Gastroesophageal sphincter (tissue), 4 donors: Measurements from ENCODE around the gene EEFSEC. TPM values are rescaled to one million over a fixed set of nuclear protein-coding genes. Genes with fewer than 3 reads are reported as not detected.
A peak's percentile ranks its signal among the peaks of the same experiment; 100 is the strongest.

Source experiments
- ATAC-seq: fragments of 150-250 bp; one replicate; pipeline ENCODE4 v1.9.1; 2016; ENCODE audit warnings: mild to moderate bottlenecking, moderate library complexity
- H3K27ac ChIP-seq, 4 donors: fragments of 200-600 bp; sonication (generic) in 3 of 4; 1 replicate in 3 of 4; 2 replicates in 1 of 4; pipeline ENCODE4 v1.5.1; 2016 to 2019
- H3K27me3 ChIP-seq: fragments of 200-600 bp; sonication (generic); one replicate; pipeline ENCODE4 v1.5.1; 2019
- H3K36me3 ChIP-seq, 2 donors: fragments of 200-600 bp; sonication (generic); one replicate each; pipeline ENCODE4 v1.5.1; 2019; ENCODE audit warnings: control low read depth in 1 of 2
- H3K4me1 ChIP-seq, 3 donors: fragments of 200-600 bp; sonication (generic); 1 replicate in 2 of 3; 2 replicates in 1 of 3; pipeline ENCODE4 v1.5.1; 2016 to 2019; ENCODE audit warnings: control low read depth in 2 of 3
- H3K4me3 ChIP-seq, 2 donors: fragments of 200-600 bp; sonication (generic); one replicate each; pipeline ENCODE4 v1.5.1; 2019; ENCODE audit warnings: mild to moderate bottlenecking in 1 of 2, moderate library complexity in 1 of 2
- H3K9me3 ChIP-seq, 3 donors: fragments of 200-600 bp; sonication (generic); one replicate each; pipeline ENCODE4 v1.5.1; 2017 to 2019; ENCODE audit warnings: control low read depth in 2 of 3
- EP300 ChIP-seq: sonication (generic); formaldehyde crosslinking; IDR thresholded peaks from one replicate; pipeline ENCODE4 v1.6.1; 2017; ENCODE audit warnings: antibody characterized with exemption, mild to moderate bottlenecking
- POLR2A ChIP-seq, 2 donors: fragments of 450-650 bp; IDR thresholded peaks; one replicate each; pipeline ENCODE4 v1.6.1; 2017; ENCODE audit warnings: antibody characterized with exemption in 2 of 2, mild to moderate bottlenecking in 2 of 2, moderate library complexity in 1 of 2
- POLR2AphosphoS5 ChIP-seq: sonication (generic); formaldehyde crosslinking; IDR thresholded peaks from one replicate; pipeline ENCODE4 v1.6.1; 2017; ENCODE audit warnings: antibody characterized with exemption
- WGBS, 2 donors: methylation state at CpG; one replicate each; pipeline ENCODE4 v1.1.5; 2018; ENCODE audit warnings: low coverage in 1 of 2; 5-methylcytosine and 5-hydroxymethylcytosine counted together
- total RNA-seq, 4 donors: library from RNA; depleted of rRNA; stranded (reverse); fragments of >200 nt; gene quantifications; one replicate each; pipeline ENCODE4 v1.1.0, GENCODE V29; 2016
- TF ChIP-seq, protein P1 (sequence below), 4 experiments: fragments of 200-600 bp in 2 of 4; fragments of 450-650 bp in 2 of 4; sonication (generic) in 1 of 4; IDR thresholded peaks; one replicate each; pipeline ENCODE4 v1.5.1; 2017 to 2019; ENCODE audit warnings: antibody characterized with exemption in 4 of 4, mild to moderate bottlenecking in 2 of 4, moderate library complexity in 2 of 4

The EEFSEC gene
- total RNA-seq, 4 donors from 2014 or later: 5.8 to 16.5 (median 11.4) TPM

GRCh38 chr3:128278130-128278529, 124.8 kb downstream of the EEFSEC start:
- Histone ChIP-seq H3K9me3 (no peaks in the 10 kb centered on the region), H3K4me1 (peaks cover 0 to 48% (median 5%) of the 10 kb centered on the region in 3 donors), H3K36me3 (peaks cover 0 to 14% of the 10 kb centered on the region in 2 donors), H3K4me3 (no peak overlapping the region), H3K27ac (peak overlapping the region in 1 of 4 donors; percentile 6), H3K27me3 (no peaks in the 10 kb centered on the region)
- 47 to 71% methylated on average over 2 to 3 of the region's 3 CpGs for WGBS, 2 donors
- TF ChIP-seq, protein P1, sequence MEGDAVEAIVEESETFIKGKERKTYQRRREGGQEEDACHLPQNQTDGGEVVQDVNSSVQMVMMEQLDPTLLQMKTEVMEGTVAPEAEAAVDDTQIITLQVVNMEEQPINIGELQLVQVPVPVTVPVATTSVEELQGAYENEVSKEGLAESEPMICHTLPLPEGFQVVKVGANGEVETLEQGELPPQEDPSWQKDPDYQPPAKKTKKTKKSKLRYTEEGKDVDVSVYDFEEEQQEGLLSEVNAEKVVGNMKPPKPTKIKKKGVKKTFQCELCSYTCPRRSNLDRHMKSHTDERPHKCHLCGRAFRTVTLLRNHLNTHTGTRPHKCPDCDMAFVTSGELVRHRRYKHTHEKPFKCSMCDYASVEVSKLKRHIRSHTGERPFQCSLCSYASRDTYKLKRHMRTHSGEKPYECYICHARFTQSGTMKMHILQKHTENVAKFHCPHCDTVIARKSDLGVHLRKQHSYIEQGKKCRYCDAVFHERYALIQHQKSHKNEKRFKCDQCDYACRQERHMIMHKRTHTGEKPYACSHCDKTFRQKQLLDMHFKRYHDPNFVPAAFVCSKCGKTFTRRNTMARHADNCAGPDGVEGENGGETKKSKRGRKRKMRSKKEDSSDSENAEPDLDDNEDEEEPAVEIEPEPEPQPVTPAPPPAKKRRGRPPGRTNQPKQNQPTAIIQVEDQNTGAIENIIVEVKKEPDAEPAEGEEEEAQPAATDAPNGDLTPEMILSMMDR (IDR thresholded peaks at IDR 0.05): no peak
- TF ChIP-seq POLR2A (IDR thresholded peaks at IDR 0.05): no peak
- TF ChIP-seq POLR2AphosphoS5: no peak
- no peak for TF ChIP-seq EP300
- ATAC-seq: no peak

- 9% methylated on average over 7 of the region's 17 CpGs; no CpG with 5 or more reads in 1 of the 2 donors for WGBS, 2 donors
- H3K4me1 ChIP-seq: peaks cover 0 to 51% (median 5%) of the 10 kb centered on the region in 3 donors
- peaks cover 0 to 13% of the 10 kb centered on the region in 2 donors for H3K36me3 ChIP-seq
- no peak overlapping the region for H3K4me3 ChIP-seq
- no peak for TF ChIP-seq POLR2A (IDR thresholded peaks at IDR 0.05)
- TF ChIP-seq, protein P1 (IDR thresholded peaks at IDR 0.05): peak in 2 of 4 experiments; percentile 6 to 26
- TF ChIP-seq POLR2AphosphoS5: peak; percentile 51
- H3K27ac ChIP-seq: peak overlapping the region in 2 of 4 donors; percentile 6 to 24
- peak; percentile 64 for ATAC-seq
- H3K9me3 ChIP-seq: no peaks in the 10 kb centered on the region
- H3K27me3 ChIP-seq: no peaks in the 10 kb centered on the region
Measured at GRCh38 chr3:128278761-128279600, 125.7 kb downstream of the EEFSEC start.

GRCh38 chr3:128279601-128279880, 126.3 kb downstream of the EEFSEC start:
- TF ChIP-seq, protein P1 (IDR thresholded peaks at IDR 0.05): no peak
- TF ChIP-seq POLR2AphosphoS5 (no peak), EP300 (no peak)
- Histone ChIP-seq H3K9me3 (no peaks in the 10 kb centered on the region), H3K4me1 (peaks cover 0 to 51% (median 5%) of the 10 kb centered on the region in 3 donors), H3K36me3 (peaks cover 0 to 11% of the 10 kb centered on the region in 2 donors), H3K4me3 (no peak overlapping the region), H3K27ac (peak overlapping the region in 1 of 4 donors; percentile 24), H3K27me3 (no peaks in the 10 kb centered on the region)
- ATAC-seq: no peak
- 90% methylated on average over 2 of the region's 3 CpGs; no CpG with 5 or more reads in 1 of the 2 donors for WGBS, 2 donors

- no peak for TF ChIP-seq EP300
- TF ChIP-seq POLR2A (IDR thresholded peaks at IDR 0.05): no peak
- no peak for TF ChIP-seq POLR2AphosphoS5
- TF ChIP-seq, protein P1 (IDR thresholded peaks at IDR 0.05): no peak
- H3K36me3 ChIP-seq: peaks cover 0 to 11% of the 10 kb centered on the region in 2 donors
- no peak overlapping the region for H3K27ac ChIP-seq
- H3K4me1 ChIP-seq: peaks cover 0 to 51% (median 5%) of the 10 kb centered on the region in 3 donors
- ATAC-seq: no peak
- no peak overlapping the region for H3K4me3 ChIP-seq
- H3K9me3 ChIP-seq: no peaks in the 10 kb centered on the region
- WGBS, 2 donors: 61% methylated on average over 8 of the region's 8 CpGs; no CpG with 5 or more reads in 1 of the 2 donors
- no peaks in the 10 kb centered on the region for H3K27me3 ChIP-seq
Measured at GRCh38 chr3:128280481-128281052, 127.3 kb downstream of the EEFSEC start.
